Progenitor cell of endocrine pancreas (in vitro differentiated cells): ENCODE data around the gene CSNK1G2. TPM values are rescaled to one million over a fixed set of nuclear protein-coding genes. Genes with fewer than 3 reads are reported as not detected.

Source experiments
- DNase-seq: peaks from one replicate; pipeline ENCODE4 v3.0.0; 2021; ENCODE audit warnings: low spot score; ENCODE audit not compliant: unreplicated experiment
- H3K27ac Mint-ChIP-seq: 2 replicates; pipeline ENCODE4 v1.8.0; 2021; ENCODE audit warnings: mild to moderate bottlenecking, moderate library complexity, mixed read lengths
- H3K27me3 Mint-ChIP-seq: 2 replicates; pipeline ENCODE4 v1.8.0; 2021; ENCODE audit warnings: mixed read lengths
- H3K36me3 Mint-ChIP-seq: 2 replicates; pipeline ENCODE4 v1.8.0; 2022; ENCODE audit warnings: mixed read lengths; ENCODE audit not compliant: insufficient read depth
- H3K4me1 Mint-ChIP-seq: 2 replicates; pipeline ENCODE4 v1.8.0; 2021; ENCODE audit warnings: low read depth, mixed read lengths
- H3K4me3 Mint-ChIP-seq: 2 replicates; pipeline ENCODE4 v1.8.0; 2021; ENCODE audit warnings: low read depth, mild to moderate bottlenecking, moderate library complexity, mixed read lengths
- H3K9me3 Mint-ChIP-seq: 2 replicates; pipeline ENCODE4 v1.8.0; 2021; ENCODE audit warnings: low read depth, mixed read lengths
- total RNA-seq: library from RNA; stranded (reverse); gene quantifications from 2 replicates; pipeline ENCODE4 v1.2.1, GENCODE V29; 2021
- TF ChIP-seq, protein P1 (sequence below): fragments of 200-600 bp; sonication (generic); IDR thresholded peaks from one replicate; pipeline ENCODE4 v1.5.0; 2021; ENCODE audit warnings: antibody characterized with exemption, mild to moderate bottlenecking; ENCODE audit not compliant: unreplicated experiment

CSNK1G2 gene
- total RNA-seq, 1 donor from 2014 or later: 103 TPM

GRCh38 chr19:1955171-1956121, 14.5 kb downstream of the CSNK1G2 start:
- no peak overlapping the region for H3K4me3 Mint-ChIP-seq
- TF ChIP-seq, protein P1, sequence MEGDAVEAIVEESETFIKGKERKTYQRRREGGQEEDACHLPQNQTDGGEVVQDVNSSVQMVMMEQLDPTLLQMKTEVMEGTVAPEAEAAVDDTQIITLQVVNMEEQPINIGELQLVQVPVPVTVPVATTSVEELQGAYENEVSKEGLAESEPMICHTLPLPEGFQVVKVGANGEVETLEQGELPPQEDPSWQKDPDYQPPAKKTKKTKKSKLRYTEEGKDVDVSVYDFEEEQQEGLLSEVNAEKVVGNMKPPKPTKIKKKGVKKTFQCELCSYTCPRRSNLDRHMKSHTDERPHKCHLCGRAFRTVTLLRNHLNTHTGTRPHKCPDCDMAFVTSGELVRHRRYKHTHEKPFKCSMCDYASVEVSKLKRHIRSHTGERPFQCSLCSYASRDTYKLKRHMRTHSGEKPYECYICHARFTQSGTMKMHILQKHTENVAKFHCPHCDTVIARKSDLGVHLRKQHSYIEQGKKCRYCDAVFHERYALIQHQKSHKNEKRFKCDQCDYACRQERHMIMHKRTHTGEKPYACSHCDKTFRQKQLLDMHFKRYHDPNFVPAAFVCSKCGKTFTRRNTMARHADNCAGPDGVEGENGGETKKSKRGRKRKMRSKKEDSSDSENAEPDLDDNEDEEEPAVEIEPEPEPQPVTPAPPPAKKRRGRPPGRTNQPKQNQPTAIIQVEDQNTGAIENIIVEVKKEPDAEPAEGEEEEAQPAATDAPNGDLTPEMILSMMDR: no peak
- no peaks in the 10 kb centered on the region for H3K27me3 Mint-ChIP-seq
- no peaks in the 10 kb centered on the region for H3K9me3 Mint-ChIP-seq
- H3K36me3 Mint-ChIP-seq: no peaks in the 10 kb centered on the region
- DNase-seq: no peak
- no peaks in the 10 kb centered on the region for H3K4me1 Mint-ChIP-seq
- no peak overlapping the region for H3K27ac Mint-ChIP-seq

- Mint-ChIP-seq H3K9me3 (no peaks in the 10 kb centered on the region), H3K36me3 (no peaks in the 10 kb centered on the region), H3K27ac (no peak overlapping the region), H3K27me3 (no peaks in the 10 kb centered on the region), H3K4me3 (no peak overlapping the region), H3K4me1 (no peaks in the 10 kb centered on the region)
- DNase-seq: no peak
- TF ChIP-seq, protein P1: no peak
These were observed 15.1 kb downstream of the CSNK1G2 start for GRCh38 chr19:1956122-1956494.

GRCh38 chr19:1956868-1957492, 16.0 kb downstream of the CSNK1G2 start:
- no peaks in the 10 kb centered on the region for H3K27me3 Mint-ChIP-seq
- H3K27ac Mint-ChIP-seq: no peak overlapping the region
- H3K9me3 Mint-ChIP-seq: no peaks in the 10 kb centered on the region
- no peaks in the 10 kb centered on the region for H3K4me1 Mint-ChIP-seq
- TF ChIP-seq, protein P1: no peak
- H3K36me3 Mint-ChIP-seq: no peaks in the 10 kb centered on the region
- H3K4me3 Mint-ChIP-seq: no peak overlapping the region
- no peak for DNase-seq

- no peak overlapping the region for H3K4me3 Mint-ChIP-seq
- no peak overlapping the region for H3K27ac Mint-ChIP-seq
- DNase-seq: no peak
- H3K4me1 Mint-ChIP-seq: no peaks in the 10 kb centered on the region
- H3K27me3 Mint-ChIP-seq: no peaks in the 10 kb centered on the region
- TF ChIP-seq, protein P1: no peak
- H3K9me3 Mint-ChIP-seq: no peaks in the 10 kb centered on the region
- H3K36me3 Mint-ChIP-seq: no peaks in the 10 kb centered on the region
These were observed 16.7 kb downstream of the CSNK1G2 start for GRCh38 chr19:1957562-1958248.

GRCh38 chr19:1959928-1960589, 19.1 kb downstream of the CSNK1G2 start:
- Mint-ChIP-seq H3K9me3 (no peaks in the 10 kb centered on the region), H3K36me3 (no peaks in the 10 kb centered on the region), H3K27me3 (no peaks in the 10 kb centered on the region), H3K27ac (no peak overlapping the region), H3K4me3 (no peak overlapping the region), H3K4me1 (no peaks in the 10 kb centered on the region)
- TF ChIP-seq, protein P1: no peak
- DNase-seq: no peak
